Fibroblast of skin of right biceps (primary cell): Measurements from ENCODE around the gene ATG7.
"Not testable (repeated sequence)": the region's sequence is repeated elsewhere in the genome, so short reads cannot be mapped to it uniquely, and the experiment has no call there.

ENCODE experiments used
- DNase-seq: peaks from one replicate; pipeline ENCODE4 v3.0.0-alpha.2; 2013

The ATG7 gene

DNA sequence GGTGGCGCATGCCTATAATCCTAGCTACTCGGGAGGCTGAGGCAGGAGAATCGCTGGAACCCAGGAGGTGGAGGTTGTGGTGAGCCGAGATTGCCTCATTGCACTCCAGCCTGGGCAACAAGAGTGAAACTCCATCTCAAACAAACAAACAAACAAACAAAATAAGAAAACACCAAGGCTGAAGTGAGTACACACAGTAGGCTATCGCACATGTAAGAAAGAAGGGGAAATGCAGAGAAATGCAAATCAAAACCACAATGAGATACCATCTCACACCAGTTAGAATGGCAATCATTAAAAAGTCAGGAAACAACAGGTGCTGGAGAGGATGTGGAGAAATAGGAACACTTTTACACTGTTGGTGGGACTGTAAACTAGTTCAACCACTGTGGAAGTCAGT is 322.8 kb downstream of the ATG7 start:
- DNase-seq: not testable (repeated sequence)

DNA sequence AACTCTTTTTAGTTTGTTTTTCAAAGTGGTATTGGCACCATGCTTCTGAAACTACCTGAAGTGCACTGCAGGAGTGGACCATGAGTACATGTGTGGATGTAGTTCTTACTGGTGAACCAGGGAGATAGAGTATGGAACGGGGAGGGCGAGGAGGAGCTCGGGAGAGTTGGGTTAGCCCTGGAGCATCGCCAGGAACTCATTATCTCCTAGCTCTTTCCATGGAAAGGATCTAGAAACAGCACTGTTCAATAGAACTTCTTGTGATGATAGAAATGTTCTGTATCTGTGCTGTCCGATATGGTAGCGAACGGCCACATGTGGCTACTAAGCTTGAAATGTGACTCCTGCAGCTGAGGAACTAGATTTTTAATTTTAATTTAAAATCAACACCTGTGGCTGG is 324.2 kb downstream of the ATG7 start:
- no peak for DNase-seq

DNA sequence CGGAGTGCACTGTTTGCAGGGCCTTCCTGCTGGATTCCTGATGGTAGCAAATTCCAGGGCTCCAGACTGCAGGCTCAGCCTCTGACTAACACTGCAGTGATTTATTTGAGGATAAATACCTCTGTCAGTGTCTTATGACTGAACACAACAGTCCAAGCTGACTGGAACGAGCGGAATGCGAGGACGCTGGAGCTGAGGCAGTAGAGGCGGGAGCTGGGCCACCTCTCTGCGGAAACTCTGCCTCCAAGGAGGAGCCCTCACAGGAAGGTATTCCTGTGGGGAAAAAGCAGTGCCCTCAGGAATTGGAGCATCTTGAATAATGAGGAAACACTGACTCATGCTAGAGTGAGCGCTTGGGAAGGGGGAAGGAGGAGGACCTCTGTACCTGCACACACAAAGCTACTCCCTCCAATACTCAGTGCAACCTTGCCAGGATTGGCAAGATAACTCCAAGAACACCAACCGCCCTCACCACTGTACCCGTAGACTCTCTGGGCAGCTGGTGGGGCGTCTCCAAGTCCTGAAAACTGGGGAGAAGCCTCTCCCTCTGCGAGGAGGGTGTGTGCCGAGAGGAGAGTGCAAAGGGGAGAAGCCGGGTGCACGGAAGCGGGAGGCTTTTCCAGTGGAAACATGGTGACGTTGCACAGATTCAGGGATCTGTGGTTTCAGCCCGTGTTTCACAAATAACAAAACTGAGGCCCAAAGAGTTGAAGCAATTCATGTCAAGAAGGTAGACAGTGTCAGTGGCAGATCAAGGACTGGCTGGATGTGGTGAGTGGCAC is 328.5 kb downstream of the ATG7 start:
- peak; percentile 100 for DNase-seq

DNA sequence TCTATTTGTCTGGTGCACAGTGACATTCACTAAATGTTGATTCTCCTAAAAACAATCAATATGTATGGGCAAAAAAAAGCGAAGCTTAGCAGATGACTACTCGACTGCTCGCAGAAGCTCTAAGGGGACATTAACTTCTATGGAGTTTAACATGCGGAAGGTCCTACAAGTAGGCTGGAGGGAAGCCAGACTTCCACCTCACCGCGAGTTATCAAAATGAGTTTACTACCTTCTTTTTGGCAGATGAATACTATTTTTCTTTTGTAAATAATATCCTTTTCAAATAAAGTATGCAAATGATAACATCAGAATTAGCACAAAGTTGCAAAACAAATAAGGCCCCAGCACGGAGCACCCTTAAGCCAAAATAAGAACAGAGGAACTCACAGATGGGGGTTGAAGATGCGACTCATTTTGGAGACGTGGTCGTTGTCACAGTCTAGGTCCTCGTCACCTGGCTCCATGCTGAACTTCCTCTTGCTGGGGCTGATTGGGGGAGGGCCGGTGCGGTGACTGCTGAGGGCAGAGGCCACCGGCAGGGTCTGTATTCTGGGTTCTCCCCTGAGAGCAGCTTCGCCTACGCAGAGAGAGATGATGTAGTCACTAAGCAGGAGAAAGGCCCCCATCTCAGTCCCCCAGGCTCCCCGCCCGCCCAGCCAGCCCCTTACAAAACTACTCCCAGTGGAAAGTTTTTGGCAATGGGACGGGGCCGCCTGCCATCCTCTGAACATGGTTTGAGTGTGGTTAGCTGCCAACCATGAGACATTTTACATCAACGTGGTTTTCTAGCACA is 329.4 kb downstream of the ATG7 start:
- peak; percentile 59 for DNase-seq

DNA sequence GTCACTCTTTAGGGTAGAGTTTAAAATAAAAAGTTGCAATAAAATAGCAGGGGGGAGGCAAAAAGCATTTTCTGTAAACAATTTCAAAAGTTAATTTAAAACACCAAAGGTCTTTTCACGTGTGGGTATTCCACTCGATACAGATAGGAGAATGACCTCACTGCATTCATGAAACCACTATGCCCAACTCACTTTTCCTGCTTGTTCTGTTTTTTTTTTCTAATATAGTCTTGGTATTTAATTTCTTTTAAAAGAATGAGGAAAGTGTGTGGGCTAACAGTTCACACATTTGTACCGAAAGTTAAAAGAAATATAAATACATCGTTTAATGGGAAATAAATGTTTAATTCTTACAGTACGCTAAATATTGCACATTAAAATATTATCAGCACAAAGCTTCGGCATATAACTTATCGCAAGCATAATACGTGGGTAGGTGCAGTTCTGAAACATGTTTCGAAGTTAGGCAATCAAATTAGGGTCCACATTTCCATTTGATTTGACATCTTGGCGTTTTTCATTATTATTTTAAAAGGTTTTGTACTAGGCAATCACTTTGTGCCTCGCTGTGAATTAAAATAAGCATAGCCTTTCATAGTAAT is 330.1 kb downstream of the ATG7 start:
- no peak for DNase-seq

DNA sequence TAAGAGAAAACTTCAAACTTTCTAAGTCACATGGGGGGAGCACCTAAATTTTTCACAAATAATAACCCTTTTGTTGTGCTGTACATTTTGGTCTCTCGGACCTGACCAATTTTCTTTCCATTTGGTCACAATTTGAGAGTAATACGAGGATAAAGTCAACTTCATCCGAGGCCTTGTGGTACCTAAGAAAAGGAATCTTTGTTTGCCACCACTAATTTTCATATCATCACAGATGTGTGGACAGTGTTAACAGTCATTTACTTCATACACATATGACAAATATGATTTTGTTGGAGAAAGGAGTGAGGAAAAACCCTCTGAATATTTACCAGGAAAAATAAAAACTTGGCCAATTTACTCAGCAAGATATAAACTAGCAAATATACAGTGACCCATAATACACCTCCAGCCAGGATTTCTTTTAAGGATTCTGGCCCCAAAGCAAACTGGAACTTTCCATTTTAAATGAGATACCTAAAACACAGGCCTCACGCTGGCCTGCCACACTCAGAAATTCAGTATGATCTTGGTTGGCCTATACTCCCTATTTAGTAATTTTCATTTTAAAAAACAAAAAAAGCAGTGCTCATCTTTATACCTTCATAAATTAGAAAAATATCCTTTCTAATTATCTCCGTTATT is 330.8 kb downstream of the ATG7 start:
- DNase-seq: no peak

DNA sequence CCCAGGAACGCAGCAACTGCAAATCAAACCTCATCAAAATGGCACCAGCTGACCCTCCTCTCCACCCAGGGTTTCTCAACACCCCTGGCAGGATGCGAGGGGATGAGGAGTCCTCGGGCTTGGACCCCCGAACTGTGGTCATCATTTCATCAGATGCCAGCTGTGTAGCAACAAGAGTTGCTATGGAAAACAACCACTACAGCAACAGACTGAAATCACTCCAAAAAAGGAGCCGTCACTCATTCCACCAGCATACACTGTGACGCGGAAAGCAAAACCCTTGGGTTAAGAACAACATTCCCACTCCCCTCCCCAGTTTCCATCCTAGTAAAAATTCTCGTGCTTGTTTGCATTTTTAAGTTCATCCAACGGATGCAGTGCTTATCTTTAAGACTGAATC is 331.4 kb downstream of the ATG7 start:
- peak; percentile 88 for DNase-seq

DNA sequence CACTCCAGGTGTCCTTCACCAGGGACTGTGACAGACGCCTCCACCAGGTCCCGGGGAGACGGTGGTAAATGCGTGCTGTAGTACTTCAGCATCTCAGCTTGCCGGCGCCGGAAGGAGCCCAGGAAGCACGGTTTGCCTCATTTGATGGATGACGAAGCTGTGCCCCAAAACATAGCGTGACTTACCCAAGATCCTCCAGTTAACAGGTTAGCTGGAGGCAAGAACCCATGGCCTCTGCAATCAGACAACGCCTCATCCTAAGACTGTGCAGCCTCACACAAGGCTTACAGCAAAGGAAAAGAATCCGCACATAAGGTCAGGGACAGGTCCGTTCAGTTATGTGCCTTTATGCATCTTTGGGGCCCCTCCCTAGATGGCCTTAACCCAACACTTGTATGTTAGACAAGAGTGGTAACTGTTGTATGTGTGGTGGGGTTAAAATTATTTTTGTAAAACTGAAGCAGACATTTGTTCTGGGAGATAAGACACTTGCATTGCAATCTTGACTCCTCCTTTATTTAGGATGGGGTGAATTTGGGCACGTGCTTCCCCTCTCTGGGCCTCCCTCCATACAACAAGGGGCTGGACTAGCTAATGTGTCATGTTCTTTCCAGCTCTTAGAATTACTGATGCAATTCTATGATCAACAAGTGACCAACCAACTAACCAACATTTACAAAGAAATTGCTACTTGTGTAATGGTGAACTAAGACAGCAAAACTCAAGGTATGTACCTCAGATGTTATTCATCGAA is 332.1 kb downstream of the ATG7 start:
- DNase-seq: peak; percentile 69

DNA sequence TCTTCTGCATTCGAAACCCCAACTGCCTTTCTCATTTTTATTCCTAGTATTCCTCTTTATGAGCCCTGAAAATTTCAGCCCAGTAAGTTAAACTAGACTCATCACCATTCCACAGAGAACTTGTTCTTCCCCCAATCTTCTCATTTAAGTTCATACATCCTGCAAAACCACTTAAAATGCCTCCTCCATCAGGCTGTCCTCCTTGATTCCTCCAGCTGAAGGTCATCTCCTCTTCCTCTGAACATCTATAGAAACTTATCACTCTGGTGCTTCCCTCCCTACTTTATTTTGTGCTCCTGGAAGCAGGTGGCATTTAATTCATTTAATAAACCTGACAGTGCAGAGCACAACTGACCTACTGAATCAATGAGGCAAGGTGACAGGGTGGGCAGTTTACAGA is 333.2 kb downstream of the ATG7 start:
- no peak for DNase-seq

DNA sequence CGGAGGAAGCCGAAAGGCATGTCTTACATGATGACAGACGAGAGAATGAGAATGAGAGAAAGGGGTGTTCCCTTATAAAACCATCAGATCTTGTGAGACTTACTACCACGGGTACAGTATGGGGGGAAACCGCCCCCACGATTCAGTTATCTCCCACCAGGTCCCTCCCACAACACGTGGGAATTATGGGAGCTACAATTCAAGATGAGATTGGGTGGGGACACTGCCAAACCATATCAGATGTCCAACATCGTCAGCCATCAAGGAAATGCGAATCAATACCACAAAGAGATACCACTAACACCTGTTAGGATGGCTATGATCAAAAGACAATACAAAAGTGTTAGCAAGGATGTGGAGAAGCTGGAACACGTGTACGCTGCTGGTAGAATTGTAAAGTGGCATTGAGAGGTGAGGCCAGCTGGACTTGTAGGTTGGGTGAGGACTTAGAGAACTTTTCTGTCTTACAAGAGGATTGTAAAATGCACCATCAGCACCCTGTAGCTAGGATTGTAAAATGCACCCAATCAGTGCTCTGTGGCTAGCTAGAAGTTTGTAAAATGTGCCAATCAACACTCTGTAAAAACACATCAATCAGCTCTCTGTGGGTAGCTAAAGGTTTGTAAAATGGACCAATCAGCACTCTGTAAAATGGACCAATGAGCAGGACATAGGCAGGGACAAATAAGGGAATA is 334.0 kb downstream of the ATG7 start:
- no peak for DNase-seq

DNA sequence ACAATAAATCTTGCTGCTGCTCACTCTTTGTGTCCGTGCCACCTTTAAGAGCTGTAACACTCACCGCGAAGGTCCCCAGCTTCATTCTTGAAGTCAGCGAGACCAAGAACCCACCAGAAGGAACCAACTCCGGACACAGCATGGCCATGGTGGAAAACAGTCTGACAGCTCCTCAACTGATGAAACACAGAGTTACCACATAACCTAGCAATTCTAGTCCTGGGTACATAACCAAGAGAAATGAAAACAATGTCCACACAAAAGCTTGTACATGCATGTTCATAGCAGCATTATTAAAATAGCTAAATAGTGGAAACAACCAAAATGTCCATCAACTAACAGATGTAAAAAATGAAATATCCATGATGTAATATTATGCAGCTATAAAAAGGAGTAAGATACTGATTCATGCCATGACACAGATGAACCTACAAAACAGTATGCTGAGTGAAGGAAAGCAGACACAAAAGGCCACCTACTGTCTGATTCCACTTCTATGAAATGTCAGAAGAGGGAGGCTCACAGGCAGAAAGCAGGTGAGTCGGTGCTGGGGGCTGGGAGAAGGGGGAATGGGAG is 334.8 kb downstream of the ATG7 start:
- DNase-seq: no peak
